NCI-H82 treated with DMSO at 0.1 percent for 48 hours (cell line): ENCODE results near the gene MDM4.
"Not testable (repeated sequence)": the region's sequence is repeated elsewhere in the genome, so short reads cannot be mapped to it uniquely, and the experiment has no call there.

Experiments used
- DNase-seq: peaks from one replicate; lab custom pipeline; 2025; ENCODE audit not compliant: unreplicated experiment; lab: John Stamatoyannopoulos, UW

The MDM4 gene

GRCh38 chr1:204560002-204560401 lies 43.8 kb downstream of the MDM4 start:
- not testable (repeated sequence) for DNase-seq

- no peak for DNase-seq
These were observed 44.5 kb downstream of the MDM4 start for GRCh38 chr1:204560590-204561150.

DNA sequence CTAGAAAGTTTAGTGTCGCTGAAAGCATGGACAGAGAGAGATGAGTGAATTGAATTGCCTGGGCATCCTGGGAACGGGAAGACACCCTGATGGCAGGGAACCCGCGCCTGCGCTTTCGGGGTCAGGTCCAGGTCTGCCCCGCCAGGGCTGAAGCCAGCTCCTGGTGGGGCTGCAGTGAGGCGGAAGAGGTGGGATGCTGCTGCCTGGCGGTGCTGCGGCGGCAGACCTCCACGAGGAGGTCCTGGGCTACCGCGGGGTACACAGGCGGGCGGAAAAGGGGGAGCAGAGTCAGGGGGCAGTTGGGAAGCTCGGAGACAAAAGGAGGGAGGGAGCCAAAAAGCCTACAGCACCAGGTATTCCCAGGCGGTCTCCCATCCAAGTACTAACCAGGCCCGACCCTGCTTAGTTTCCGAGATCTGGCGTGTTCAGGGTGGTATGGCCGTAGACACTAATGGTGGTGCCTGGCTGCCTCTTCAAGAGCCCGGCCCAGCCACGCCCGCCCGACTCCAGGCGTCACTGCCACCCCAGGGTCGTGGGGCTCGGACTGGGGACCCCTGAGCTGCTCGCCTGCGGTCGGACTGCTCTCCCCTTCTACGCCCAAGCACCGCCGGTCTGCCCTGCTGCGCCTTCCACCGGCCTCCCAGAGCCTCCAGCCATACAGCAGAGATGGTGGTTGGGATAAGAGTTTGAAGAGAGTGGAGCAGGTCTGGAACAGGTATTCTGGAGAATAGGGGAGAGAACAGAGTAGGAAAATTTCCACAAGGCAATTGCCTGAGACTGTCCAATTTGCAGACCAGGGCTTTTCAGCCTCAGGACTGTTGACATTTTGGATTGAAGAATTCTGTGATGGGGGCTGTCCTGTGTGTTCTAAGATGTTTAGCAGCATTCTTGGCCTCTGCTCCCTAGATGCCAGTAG lies 46.1 kb downstream of the MDM4 start:
- DNase-seq: no peak

DNA sequence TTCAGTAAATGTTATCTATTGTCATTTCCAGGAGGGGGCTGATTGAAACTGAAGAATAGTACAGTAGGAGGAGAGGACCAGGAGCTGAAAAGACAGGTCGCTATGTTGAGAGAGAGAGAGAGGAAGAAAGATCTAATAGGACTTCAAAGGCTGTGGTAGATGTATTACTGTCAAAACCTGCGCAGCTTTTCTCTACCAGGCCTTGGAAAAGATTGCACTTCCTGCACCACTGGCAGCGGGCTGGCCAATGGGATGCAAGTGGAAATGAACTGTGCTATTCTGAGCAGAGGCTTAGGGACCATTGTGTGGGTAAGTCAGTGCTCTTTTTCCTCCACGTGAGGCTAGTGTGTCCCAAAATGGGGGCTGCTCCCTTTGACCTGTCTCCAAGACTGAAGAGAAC lies 47.1 kb downstream of the MDM4 start:
- no peak for DNase-seq

- DNase-seq: no peak
These were observed 47.6 kb downstream of the MDM4 start for GRCh38 chr1:204563780-204564179.

GRCh38 chr1:204564835-204565234 lies 48.6 kb downstream of the MDM4 start:
- DNase-seq: no peak

DNA sequence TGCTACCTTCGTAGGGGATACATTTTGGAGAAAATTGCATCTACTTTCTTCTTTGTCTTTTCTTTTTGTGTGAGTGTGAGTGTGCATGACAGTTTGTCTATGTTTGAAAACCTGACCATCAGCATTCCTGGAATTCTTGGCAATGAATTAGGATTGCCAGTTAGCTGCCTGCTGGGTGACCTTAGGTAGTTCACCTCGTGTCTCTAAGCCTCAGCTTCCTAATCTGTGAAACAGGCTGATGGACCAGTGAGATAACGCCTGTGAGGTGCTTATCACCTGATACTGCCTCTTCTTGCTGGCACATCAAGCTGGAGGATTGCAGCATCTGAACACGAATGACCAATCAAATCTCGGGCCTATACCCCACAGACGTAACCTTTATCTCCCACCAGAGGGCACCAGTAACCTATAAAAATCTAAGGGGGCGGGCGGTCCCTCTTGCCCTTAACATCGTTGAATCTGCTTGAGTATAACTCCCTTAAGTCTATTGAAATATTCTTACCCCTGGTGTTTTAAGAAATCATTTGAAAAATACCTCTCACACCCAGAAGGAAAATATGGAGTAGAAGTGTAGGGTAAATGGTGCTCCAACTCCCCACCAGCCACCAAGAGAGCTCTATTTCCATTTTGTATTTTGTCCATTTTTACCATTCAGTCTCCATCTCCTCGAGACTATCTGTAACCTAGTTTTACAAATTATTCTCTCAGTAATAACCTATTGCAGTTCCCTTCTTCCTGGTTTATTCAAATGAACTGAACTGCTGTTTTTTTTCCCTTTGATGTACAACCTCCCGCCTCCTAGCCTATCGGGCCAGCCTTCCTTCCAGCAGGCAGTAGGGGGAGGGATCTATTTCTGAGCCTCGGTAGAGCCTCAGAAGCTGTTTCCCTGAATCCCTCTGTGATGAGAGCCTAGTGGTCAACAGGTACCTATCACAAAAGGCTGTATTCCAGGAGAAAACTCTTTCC lies 49.7 kb downstream of the MDM4 start:
- peak; percentile 97 for DNase-seq

DNA sequence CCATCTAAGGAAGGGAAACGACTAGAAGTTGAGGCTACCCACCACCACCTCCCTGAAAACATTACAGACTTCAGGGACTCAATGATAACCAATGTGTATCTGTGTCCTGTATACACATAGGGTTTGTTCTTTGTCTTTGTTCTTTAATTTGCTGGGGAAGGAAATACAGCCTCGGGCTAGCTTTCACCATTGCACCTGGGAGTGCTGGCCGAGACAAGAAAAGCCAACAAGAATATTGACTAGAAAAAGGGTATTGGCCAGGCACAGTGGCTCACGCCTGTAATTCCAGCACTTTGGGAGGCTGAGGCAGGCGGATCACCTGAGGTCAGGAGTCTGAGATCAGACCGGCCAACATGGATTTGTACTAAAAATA lies 50.4 kb downstream of the MDM4 start:
- no peak for DNase-seq

GRCh38 chr1:204567071-204567470 lies 50.9 kb downstream of the MDM4 start:
- DNase-seq: no peak

DNA sequence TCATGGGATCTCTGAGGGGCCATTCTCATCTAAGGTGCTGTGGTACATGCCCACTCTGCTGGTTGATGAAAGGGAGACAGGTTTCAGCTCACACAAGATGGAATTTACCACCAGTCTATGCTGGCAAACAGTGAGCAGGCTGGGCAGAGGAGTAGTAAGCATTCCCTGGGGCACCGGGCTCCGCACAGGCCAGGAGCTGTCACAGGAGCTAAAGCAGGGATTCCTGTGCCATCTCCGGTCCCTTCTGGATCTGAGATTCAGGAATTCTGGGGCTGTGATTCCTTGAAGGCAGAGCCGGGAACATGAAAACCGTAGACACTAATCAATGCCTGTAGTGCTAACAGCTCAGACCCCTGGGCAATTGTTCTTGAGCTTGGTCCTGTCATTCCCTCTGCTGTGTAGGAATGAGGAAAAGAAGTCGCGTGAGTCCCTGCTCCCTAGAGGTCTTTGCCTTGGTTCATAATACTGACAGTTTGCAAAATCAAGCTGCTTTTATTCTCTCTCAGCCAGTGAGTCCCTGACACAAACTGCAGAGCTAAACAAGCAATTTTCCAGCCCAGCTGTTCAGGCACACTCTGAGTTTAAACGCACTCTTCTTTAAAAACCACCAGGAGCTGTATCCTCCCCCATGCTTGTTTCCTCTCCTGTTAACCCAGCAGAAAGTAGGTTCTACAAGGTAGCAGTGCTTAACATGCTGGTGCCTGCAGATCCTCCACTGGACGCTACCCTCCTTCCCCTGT lies 52.5 kb downstream of the MDM4 start:
- DNase-seq: no peak

- DNase-seq: no peak
These were observed 53.3 kb downstream of the MDM4 start for GRCh38 chr1:204569478-204569877.

- not testable (repeated sequence) for DNase-seq
These were observed 53.8 kb downstream of the MDM4 start for GRCh38 chr1:204570021-204570420.

DNA sequence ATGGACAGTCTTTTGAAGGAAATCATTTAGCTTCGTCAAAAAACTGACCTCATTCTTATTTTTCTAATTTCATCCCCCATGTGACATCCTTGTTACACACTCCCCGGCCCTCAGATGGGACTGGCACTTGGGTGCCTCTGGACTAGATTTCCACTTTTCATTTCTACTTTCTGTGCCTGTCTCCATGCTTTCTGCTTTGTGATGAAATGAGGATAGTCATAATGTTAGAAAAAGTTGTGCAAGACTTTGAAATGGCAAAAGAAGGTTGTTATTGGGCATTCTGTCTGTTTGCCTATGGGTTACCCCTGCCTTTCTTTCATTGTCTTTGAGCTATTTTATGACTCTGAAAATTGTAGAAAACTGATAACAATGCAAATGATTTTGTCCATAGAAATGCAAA lies 54.9 kb downstream of the MDM4 start:
- no peak for DNase-seq

DNA sequence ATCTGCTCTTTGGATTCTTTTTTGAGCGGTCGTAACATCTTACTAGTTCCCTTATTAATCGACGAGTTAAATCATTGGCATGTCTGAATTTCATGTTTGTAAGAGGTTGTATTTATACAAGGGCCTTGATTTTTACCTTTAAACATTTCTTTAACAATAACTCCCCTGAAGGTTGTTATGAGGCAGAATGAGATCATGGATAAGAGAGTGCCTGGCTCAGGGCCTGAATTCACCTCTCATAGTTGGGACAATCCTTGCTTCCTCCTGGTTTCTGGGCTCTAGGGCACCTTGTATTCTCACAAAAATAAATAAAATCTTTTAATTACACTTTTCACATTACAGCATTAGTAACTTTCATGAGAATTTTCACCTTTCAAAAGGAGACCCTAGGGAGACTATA lies 55.4 kb downstream of the MDM4 start:
- DNase-seq: no peak

- no peak for DNase-seq
These were observed 57.0 kb downstream of the MDM4 start for GRCh38 chr1:204572923-204573922.

DNA sequence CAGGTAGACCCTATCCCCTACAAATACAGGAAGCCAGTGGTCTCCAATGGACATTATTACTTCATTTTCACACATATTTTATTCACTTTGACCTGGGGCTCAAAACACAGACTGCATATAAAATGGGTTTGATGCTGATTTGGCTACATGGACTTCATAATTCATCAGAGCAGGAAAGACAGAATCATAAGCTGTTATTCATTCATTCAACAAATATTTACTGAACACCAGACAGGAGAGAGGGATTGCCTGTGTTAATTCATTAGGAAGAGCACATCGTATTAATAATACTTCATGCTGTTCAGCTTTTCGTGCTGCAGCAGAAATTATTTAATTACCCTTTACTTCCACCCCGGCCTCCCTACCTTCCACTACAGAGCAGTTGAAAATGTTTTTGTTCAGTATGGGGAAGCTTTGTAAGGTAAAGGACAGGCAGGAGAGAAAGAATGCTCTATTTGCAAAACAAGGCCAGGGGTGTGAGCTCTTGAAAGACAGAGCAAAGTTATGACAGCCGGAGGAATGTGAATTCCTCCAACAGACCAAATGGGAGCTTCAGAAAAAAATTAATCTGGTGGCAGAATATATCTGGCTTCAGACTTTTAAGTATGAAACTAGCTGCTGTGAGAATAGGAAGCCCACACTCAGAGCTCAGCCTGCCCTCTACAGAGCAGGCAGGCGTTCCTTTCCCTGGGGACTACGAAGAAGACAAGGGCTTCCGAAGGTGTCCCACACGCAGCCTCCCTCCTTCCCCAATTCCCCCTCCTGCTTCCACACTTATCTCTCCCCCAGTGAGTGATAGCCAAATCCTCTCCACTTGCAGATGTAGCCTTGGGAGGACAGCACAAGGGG lies 58.0 kb downstream of the MDM4 start:
- DNase-seq: no peak

- DNase-seq: peak; percentile 100
These were observed 58.6 kb downstream of the MDM4 start for GRCh38 chr1:204574865-204575163.

GRCh38 chr1:204575221-204576190 lies 59.3 kb downstream of the MDM4 start:
- DNase-seq: peak; percentile 89
